Erythroblast (primary cell): Measurements from ENCODE around the gene ZNF507.

Experiments
- DNase-seq, 2 experiments: peaks; one replicate each; lab custom pipeline; 2025; lab: John Stamatoyannopoulos, UW
- GATA1 ChIP-seq: IDR thresholded peaks from 2 replicates; pipeline ENCODE4 v1.6.1; 2011; ENCODE audit warnings: low read depth, mild to moderate bottlenecking, control low read depth, low read length, moderate library complexity
- POLR2A ChIP-seq: IDR thresholded peaks from 2 replicates; pipeline ENCODE4 v1.6.1; 2011; ENCODE audit warnings: mild to moderate bottlenecking, low read length

Gene ZNF507

GRCh38 chr19:32437096-32437495 is 91.7 kb downstream of the ZNF507 start:
- no peak for DNase-seq
- no peak for TF ChIP-seq POLR2A
- TF ChIP-seq GATA1: no peak
